PFSK-1 (cell line): ENCODE measurements around the gene MAPK8IP3.

Experiments
- FOXP2 ChIP-seq: optimal IDR thresholded peaks from 2 replicates; pipeline ENCODE3; 2011; ENCODE audit warnings: borderline replicate concordance, control low read depth, inconsistent platforms; ENCODE audit not compliant: insufficient read depth; ENCODE audit errors: extremely low read length, extremely low read depth
- POLR2AphosphoS5 ChIP-seq: IDR thresholded peaks from 2 replicates; pipeline ENCODE4 v1.6.1; 2012; ENCODE audit warnings: low read depth, mild to moderate bottlenecking, control low read depth, low read length, moderate library complexity
- SIN3A ChIP-seq: IDR thresholded peaks from 2 replicates; pipeline ENCODE4 v1.6.1; 2012; ENCODE audit warnings: mild to moderate bottlenecking, low read length, moderate library complexity, borderline replicate concordance; ENCODE audit not compliant: insufficient read depth
- TAF1 ChIP-seq: IDR thresholded peaks from 2 replicates; pipeline ENCODE4 v1.6.1; 2012; ENCODE audit warnings: low read length, control low read depth, borderline replicate concordance; ENCODE audit not compliant: insufficient read depth
- TF ChIP-seq, protein P1 (sequence below), 2 experiments: IDR thresholded peaks; 2 replicates each; pipeline versions ENCODE4 v1.6.1 to v1.8.0; 2011 to 2012; ENCODE audit warnings: low read depth in 2 of 2, low read length in 2 of 2, control low read depth in 1 of 2, inconsistent platforms in 1 of 2, mild to moderate bottlenecking in 1 of 2, moderate library complexity in 1 of 2; ENCODE audit not compliant: insufficient read depth in 1 of 2

MAPK8IP3 gene

DNA sequence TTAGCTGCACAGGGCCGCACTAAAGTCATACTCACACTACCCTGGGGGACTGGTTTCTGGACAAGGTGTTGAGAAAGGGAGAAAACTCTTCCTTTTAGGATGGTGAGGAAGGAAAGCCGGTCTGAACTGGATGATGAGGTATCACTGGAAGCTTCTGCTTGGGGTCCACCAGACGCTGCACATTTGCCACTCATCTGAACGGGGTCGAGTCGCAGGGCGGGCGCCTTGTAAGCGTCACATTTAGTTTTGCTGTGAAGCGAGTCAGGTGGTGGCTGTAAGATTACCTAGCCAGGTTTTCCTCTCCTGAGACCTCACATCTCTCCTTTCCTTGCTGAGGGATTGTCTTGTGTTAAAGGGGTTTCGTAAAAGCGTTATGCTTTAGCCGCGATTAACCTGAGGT, 25.6 kb upstream of the MAPK8IP3 start:
- TF ChIP-seq SIN3A = no peak
- no peak for TF ChIP-seq TAF1
- TF ChIP-seq FOXP2 = no peak

DNA sequence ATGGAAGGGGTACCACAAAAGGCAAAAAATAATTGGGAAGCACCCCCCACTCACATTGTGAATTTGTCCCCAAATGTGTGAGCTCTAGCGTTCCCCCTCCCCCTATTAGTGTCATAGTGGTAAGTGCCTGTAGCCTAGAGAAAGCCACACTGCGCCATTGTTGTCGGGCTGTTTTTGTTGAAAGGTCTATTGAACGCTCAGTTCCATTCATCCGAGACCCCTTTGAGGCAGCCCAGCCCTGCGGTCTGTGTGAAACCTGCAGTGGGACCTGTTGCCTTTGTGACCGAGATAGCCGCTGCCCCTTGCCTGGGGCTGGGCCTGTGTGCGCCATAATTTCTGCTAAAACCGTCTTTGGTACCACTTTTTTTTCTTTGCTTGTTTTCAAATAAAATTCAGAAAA, 25.0 kb upstream of the MAPK8IP3 start:
- TF ChIP-seq FOXP2 (no peak), TAF1 (no peak), POLR2AphosphoS5 (no peak), SIN3A (no peak)
- TF ChIP-seq, protein P1, sequence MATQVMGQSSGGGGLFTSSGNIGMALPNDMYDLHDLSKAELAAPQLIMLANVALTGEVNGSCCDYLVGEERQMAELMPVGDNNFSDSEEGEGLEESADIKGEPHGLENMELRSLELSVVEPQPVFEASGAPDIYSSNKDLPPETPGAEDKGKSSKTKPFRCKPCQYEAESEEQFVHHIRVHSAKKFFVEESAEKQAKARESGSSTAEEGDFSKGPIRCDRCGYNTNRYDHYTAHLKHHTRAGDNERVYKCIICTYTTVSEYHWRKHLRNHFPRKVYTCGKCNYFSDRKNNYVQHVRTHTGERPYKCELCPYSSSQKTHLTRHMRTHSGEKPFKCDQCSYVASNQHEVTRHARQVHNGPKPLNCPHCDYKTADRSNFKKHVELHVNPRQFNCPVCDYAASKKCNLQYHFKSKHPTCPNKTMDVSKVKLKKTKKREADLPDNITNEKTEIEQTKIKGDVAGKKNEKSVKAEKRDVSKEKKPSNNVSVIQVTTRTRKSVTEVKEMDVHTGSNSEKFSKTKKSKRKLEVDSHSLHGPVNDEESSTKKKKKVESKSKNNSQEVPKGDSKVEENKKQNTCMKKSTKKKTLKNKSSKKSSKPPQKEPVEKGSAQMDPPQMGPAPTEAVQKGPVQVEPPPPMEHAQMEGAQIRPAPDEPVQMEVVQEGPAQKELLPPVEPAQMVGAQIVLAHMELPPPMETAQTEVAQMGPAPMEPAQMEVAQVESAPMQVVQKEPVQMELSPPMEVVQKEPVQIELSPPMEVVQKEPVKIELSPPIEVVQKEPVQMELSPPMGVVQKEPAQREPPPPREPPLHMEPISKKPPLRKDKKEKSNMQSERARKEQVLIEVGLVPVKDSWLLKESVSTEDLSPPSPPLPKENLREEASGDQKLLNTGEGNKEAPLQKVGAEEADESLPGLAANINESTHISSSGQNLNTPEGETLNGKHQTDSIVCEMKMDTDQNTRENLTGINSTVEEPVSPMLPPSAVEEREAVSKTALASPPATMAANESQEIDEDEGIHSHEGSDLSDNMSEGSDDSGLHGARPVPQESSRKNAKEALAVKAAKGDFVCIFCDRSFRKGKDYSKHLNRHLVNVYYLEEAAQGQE (IDR thresholded peaks at IDR 0.05; ENCODE audit: insufficient read depth in 1 of 2, low read depth in 2 of 2, low read length in 2 of 2) = no peak

DNA sequence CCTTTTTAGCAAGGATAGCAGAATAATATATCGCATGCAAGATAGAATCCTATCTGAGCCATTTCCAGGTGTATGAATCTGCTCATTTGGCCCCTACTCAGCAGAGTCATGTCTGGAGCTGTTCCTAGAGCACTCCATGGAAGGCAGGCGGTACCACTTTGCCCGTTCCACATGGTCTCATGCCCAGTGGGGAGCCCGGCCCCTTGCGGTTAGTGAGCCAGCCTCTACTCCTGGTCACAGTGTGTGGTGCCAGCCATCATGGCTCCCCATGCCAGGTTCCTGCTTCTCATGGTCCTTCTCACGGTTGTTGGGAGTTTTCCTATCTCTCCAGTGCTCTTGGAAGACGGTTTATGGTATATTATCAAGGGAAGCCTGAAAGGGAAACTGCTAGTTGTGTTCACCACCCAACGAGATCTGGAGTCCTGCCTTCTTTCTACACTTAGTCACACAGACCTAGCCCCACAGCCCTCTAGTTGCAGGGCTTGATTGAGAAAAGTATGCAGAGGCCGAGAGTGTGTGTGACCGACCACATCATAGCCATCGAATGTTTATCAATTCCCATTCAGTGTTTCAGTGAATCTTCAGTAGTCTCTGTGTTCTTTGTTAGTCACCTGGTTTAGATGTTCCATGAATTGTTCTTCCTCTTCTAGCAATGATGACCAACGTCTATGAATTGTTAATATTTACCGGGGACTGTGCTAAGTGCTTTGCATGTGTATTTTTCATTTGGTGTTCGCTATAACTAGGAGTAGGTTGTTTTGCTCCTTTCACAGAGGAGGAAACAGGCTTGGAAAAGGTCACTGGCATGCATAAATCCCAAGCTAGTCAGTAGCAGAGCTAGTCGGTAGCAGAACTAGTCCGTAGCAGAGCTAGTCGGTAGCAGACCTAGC, 18.3 kb upstream of the MAPK8IP3 start:
- TF ChIP-seq POLR2AphosphoS5 (no peak), FOXP2 (no peak)

DNA sequence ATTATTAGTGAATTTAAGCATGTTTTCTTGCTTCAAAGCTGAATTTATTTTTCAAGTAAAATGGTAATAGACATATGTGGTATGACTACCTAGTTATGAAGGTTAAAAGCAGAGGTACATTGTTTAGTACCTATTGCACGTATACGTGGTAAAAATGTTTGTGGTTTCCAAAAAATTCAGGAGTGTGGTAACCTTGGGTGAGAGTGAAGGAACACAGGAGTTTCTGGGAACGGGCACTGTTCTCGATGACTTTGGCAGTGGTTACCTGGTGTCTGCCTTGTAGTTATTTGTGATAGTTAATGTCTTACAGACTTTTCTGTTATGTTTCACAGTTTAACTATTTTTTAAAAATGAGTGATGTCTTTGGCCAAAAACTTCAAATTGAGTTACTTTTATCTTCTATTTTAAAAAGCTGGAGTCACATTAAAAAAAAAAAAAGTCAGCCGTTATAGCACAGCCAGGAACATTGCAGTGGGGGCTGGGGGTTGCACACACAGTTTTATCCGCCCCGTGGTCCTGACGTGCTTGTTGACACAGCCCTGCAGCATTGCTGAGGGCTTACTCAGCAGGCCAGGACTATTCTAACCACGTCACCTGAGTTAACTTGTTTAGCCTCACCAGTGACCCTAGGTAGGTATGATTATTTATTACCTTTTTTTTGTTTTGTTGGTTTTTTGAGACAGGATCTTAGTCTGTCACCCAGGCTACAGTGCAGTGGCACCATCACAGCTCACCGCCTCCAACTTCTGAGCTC, 17.0 kb upstream of the MAPK8IP3 start:
- TF ChIP-seq SIN3A (no peak), FOXP2 (no peak), POLR2AphosphoS5 (no peak)
- TF ChIP-seq, protein P1 (IDR thresholded peaks at IDR 0.05; ENCODE audit: insufficient read depth in 1 of 2, low read depth in 2 of 2, low read length in 2 of 2) = no peak

DNA sequence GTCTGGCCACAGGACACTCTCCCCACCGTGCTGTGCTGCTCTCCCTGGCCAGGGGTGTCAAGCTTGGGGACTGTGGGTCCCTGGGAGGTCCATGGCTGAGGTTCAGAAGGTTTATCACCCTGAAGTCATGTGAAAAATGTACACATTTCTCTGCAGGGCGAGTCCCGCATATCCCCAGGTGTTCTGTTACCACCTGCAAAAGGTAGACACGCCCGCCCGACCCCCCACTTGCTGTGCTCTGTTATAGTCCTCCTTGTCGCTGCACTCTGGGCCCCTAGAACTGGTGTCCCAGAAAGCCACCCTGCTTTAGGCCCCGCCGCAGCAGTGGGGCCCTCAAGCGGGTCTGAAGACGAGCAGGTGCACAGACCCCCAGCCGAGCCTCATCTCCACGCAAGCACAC, 16.1 kb upstream of the MAPK8IP3 start:
- TF ChIP-seq POLR2AphosphoS5 (no peak), TAF1 (no peak), FOXP2 (no peak), SIN3A (no peak)
- TF ChIP-seq, protein P1 (IDR thresholded peaks at IDR 0.05; ENCODE audit: insufficient read depth in 1 of 2, low read depth in 2 of 2, low read length in 2 of 2) = no peak

DNA sequence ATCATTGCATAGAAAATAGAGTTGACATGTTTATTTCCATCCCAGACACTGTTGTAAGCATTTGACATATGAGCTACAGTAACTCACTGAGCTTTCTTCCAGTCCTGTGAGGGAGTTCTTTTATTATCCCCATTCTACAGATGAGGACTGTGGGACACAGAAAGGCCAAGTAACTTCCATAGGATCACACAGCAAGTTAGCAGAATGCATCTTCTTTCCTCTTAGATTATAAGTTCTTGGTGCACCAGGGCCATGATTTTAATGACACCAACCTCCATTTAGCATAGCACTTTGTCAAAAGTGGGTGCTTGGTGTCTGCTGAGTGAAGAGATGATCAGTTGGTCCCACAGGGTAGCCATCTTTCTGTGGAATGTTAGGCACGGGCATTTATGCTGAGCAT, 15.2 kb upstream of the MAPK8IP3 start:
- TF ChIP-seq FOXP2 = no peak
- TF ChIP-seq, protein P1 (IDR thresholded peaks at IDR 0.05; ENCODE audit: insufficient read depth in 1 of 2, low read depth in 2 of 2, low read length in 2 of 2) = no peak
- TF ChIP-seq SIN3A = no peak
- TF ChIP-seq TAF1 = no peak
- no peak for TF ChIP-seq POLR2AphosphoS5
